ENCODE results near the gene ITIH1.

ITIH1 gene

GRCh38 chr3:52769786-52770455 lies 7.5 kb upstream of the ITIH1 start:
- Histone ChIP-seq H3K9me3 (replicated peaks; ENCODE audit: insufficient read depth, low read length) (no peaks in the 10 kb centered on the region), H3K27me3 (replicated peaks; ENCODE audit: insufficient read depth, low read length) (no peaks in the 10 kb centered on the region), H3K4me3 (ENCODE audit: low read length) (peak overlapping the region; percentile 81), H3K9ac (ENCODE audit: low read length) (peak overlapping the region; percentile 72), H3K9me2 (replicated peaks; ENCODE audit: insufficient read depth, low read length) (no peaks in the 10 kb centered on the region), H3K27ac (ENCODE audit: low read length) (peak overlapping the region; percentile 48; the same call in 1 of the 2 replicates), H3K36me3 (replicated peaks; ENCODE audit: insufficient read depth, low read length) (no peaks in the 10 kb centered on the region; the same call in 1 of the 2 replicates), H3K79me2 (ENCODE audit: low read length) (peaks cover 26% of the 10 kb centered on the region), H3F3A (ENCODE audit: insufficient read depth, low read length) (0 out of 2 replicates have a peak, but pooled peaks cover 2% of the 10 kb centered on the region), H4K20me1 (ENCODE audit: insufficient read depth, low read length) (no peaks in the 10 kb centered on the region), H3K4me2 (ENCODE audit: low read depth, low read length) (peak overlapping the region; percentile 62), H2AFZ (ENCODE audit: low read length) (peak overlapping the region; percentile 94), H3K4me1 (ENCODE audit: low read length) (peaks cover 9% of the 10 kb centered on the region)
- TF ChIP-seq EZH2phosphoT487 (IDR thresholded peaks at IDR 0.05; ENCODE audit: low read length) (no peak), EZH2 (optimal IDR thresholded peaks at IDR 0.05; ENCODE audit: low read depth, low read length) (no peak), CTCF (IDR thresholded peaks at IDR 0.05; ENCODE audit: low read length) (no peak)
- DNase-seq: peak; percentile 20

- DNase-seq: peak; percentile 94
- Histone ChIP-seq H3K4me2 (ENCODE audit: low read depth, low read length) (peak within 1 kb of the TSS; percentile 88), H3K4me3 (ENCODE audit: low read length) (peak within 1 kb of the TSS; percentile 81), H2AFZ (ENCODE audit: low read length) (peak within 1 kb of the TSS; percentile 94), H3K9me2 (replicated peaks; ENCODE audit: insufficient read depth, low read length) (no peaks in the 10 kb centered on the region), H3K4me1 (ENCODE audit: low read length) (peaks cover 9% of the 10 kb centered on the region), H3K9me3 (replicated peaks; ENCODE audit: insufficient read depth, low read length) (no peaks in the 10 kb centered on the region), H4K20me1 (ENCODE audit: insufficient read depth, low read length) (no peaks in the 10 kb centered on the region), H3K27me3 (replicated peaks; ENCODE audit: insufficient read depth, low read length) (no peaks in the 10 kb centered on the region), H3K79me2 (ENCODE audit: low read length) (peaks cover 26% of the 10 kb centered on the region), H3F3A (ENCODE audit: insufficient read depth, low read length) (0 out of 2 replicates have a peak, but pooled peaks cover 2% of the 10 kb centered on the region), H3K36me3 (replicated peaks; ENCODE audit: insufficient read depth, low read length) (no peaks in the 10 kb centered on the region; the same call in 1 of the 2 replicates), H3K27ac (ENCODE audit: low read length) (peak within 1 kb of the TSS; percentile 48; the same call in 1 of the 2 replicates), H3K9ac (ENCODE audit: low read length) (peak within 1 kb of the TSS; percentile 72)
- TF ChIP-seq EZH2phosphoT487 (IDR thresholded peaks at IDR 0.05; ENCODE audit: low read length) (no peak), CTCF (IDR thresholded peaks at IDR 0.05; ENCODE audit: low read length) (no peak), EZH2 (optimal IDR thresholded peaks at IDR 0.05; ENCODE audit: low read depth, low read length) (no peak)
Measured at GRCh38 chr3:52770496-52771333, 6.7 kb upstream of the ITIH1 start, which contains the start of gene NEK4. Gene NEK4, minus strand, starts transcription at chr3:52770940. Its CDS starts 194 bp downstream, at chr3:52770746.

- H3K27ac ChIP-seq (ENCODE audit: low read length): peak overlapping the region; percentile 48; the same call in 1 of the 2 replicates
Measured at GRCh38 chr3:52771334-52771681, 6.1 kb upstream of the ITIH1 start.

More at GRCh38 chr3:52771334-52771681, 6.1 kb upstream of the ITIH1 start:
- Histone ChIP-seq H3K4me3 (ENCODE audit: low read length) (peak overlapping the region; percentile 81), H3K79me2 (ENCODE audit: low read length) (peaks cover 26% of the 10 kb centered on the region), H3F3A (ENCODE audit: insufficient read depth, low read length) (0 out of 2 replicates have a peak, but pooled peaks cover 2% of the 10 kb centered on the region), H3K4me1 (ENCODE audit: low read length) (peaks cover 9% of the 10 kb centered on the region), H3K27me3 (replicated peaks; ENCODE audit: insufficient read depth, low read length) (no peaks in the 10 kb centered on the region), H4K20me1 (ENCODE audit: insufficient read depth, low read length) (no peaks in the 10 kb centered on the region), H3K9me3 (replicated peaks; ENCODE audit: insufficient read depth, low read length) (no peaks in the 10 kb centered on the region), H3K36me3 (replicated peaks; ENCODE audit: insufficient read depth, low read length) (no peaks in the 10 kb centered on the region), H2AFZ (ENCODE audit: low read length) (peak overlapping the region; percentile 94), H3K9me2 (replicated peaks; ENCODE audit: insufficient read depth, low read length) (no peaks in the 10 kb centered on the region), H3K9ac (ENCODE audit: low read length) (peak overlapping the region; percentile 72), H3K4me2 (ENCODE audit: low read depth, low read length) (peak overlapping the region; percentile 88)
- DNase-seq: no peak
- TF ChIP-seq EZH2phosphoT487 (IDR thresholded peaks at IDR 0.05; ENCODE audit: low read length): no peak
- TF ChIP-seq EZH2 (optimal IDR thresholded peaks at IDR 0.05; ENCODE audit: low read depth, low read length): no peak
- no peak for TF ChIP-seq CTCF (IDR thresholded peaks at IDR 0.05; ENCODE audit: low read length)

Measured in MM.1S (cell line).